Sigmoid colon (tissue), 7 donors: ENCODE data around the gene MCOLN1. TPM values are rescaled to one million over a fixed set of nuclear protein-coding genes. Genes with fewer than 3 reads are reported as not detected.

Experiments
- DNase-seq: peaks from one replicate; pipeline ENCODE4 v3.0.0-alpha.2; 2019
- H3K27ac ChIP-seq, 4 donors: fragments of 200-600 bp; sonication (generic); one replicate each; pipeline ENCODE4 v1.5.1; 2016 to 2019; ENCODE audit warnings: mild to moderate bottlenecking in 1 of 4
- H3K27me3 ChIP-seq, 3 donors: fragments of 200-600 bp; sonication (generic); one replicate each; pipeline ENCODE4 v1.5.1; 2019; ENCODE audit warnings: mild to moderate bottlenecking in 1 of 3
- H3K36me3 ChIP-seq, 4 donors: fragments of 200-600 bp; sonication (generic); one replicate each; pipeline ENCODE4 v1.5.1; 2016 to 2019
- H3K4me1 ChIP-seq, 4 donors: fragments of 200-600 bp; sonication (generic); one replicate each; pipeline ENCODE4 v1.5.1; 2017 to 2019
- H3K4me3 ChIP-seq, 4 donors: fragments of 200-600 bp; sonication (generic); one replicate each; pipeline ENCODE4 v1.5.1; 2017 to 2019; ENCODE audit warnings: mild to moderate bottlenecking in 2 of 4, moderate library complexity in 1 of 4
- H3K9me3 ChIP-seq, 4 donors: fragments of 200-600 bp in 3 of 4; sonication (generic) in 3 of 4; one replicate each; pipeline versions ENCODE4 v1.5.1 to v1.6.1; 2013 to 2019
- CTCF ChIP-seq, 4 experiments: fragments of 450-650 bp in 3 of 4; fragments of 200-600 bp in 1 of 4; IDR thresholded peaks; one replicate each; pipeline ENCODE4 v1.5.1; 2016 to 2019; ENCODE audit warnings: antibody characterized with exemption in 4 of 4, mild to moderate bottlenecking in 3 of 4, moderate library complexity in 2 of 4
- EP300 ChIP-seq, 4 donors: sonication (generic); formaldehyde crosslinking; IDR thresholded peaks; one replicate each; pipeline ENCODE4 v1.6.1; 2017; ENCODE audit warnings: antibody characterized with exemption in 4 of 4
- POLR2A ChIP-seq, 2 donors: fragments of 450-650 bp; IDR thresholded peaks; one replicate each; pipeline ENCODE4 v1.6.1; 2016; ENCODE audit warnings: antibody characterized with exemption in 2 of 2, mild to moderate bottlenecking in 2 of 2, moderate library complexity in 2 of 2
- POLR2AphosphoS5 ChIP-seq, 4 donors: sonication (generic); formaldehyde crosslinking; IDR thresholded peaks; one replicate each; pipeline ENCODE4 v1.6.1; 2017; ENCODE audit warnings: antibody characterized with exemption in 4 of 4
- WGBS, 2 donors: extraction: QIAGEN DNeasy Blood & Tissue Kit; methylation state at CpG; one replicate each; pipeline ENCODE4 v1.1.7; 2013; 5-methylcytosine and 5-hydroxymethylcytosine counted together
- intact Hi-C: fragments of 100-400 bp; cut with DNase I; formaldehyde crosslinking; loops from one replicate; pipeline ENCODE4 v1.15.1; 2023
- polyA plus RNA-seq, 3 donors: library from polyadenylated mRNA; stranded (reverse); fragments of 200-250 nt; gene quantifications; one replicate each; pipeline ENCODE4 v1.2.3, GENCODE V29; 2013
- total RNA-seq, 4 donors: library from RNA; depleted of rRNA; stranded (reverse); fragments of >200 nt; gene quantifications; one replicate each; pipeline ENCODE4 v1.1.0, GENCODE V29; 2016
- donor health status: healthy with polysubstance abuse.
- donor health status: Bipolar disorder and iron deficiency.
- donor health status: healthy.

MCOLN1 gene
- total and polyA plus RNA-seq, 7 donors, result 15.5 to 23.7 (median 16.8) TPM

- Histone ChIP-seq H3K9me3 (no peaks in the 10 kb centered on the region), H3K4me1 (peaks cover 0 to 11% (median 11%) of the 10 kb centered on the region in 4 donors), H3K4me3 (no peak overlapping the region), H3K27ac (no peak overlapping the region), H3K36me3 (peaks cover 28 to 83% (median 61%) of the 10 kb centered on the region in 4 donors), H3K27me3 (no peaks in the 10 kb centered on the region)
- no peak for TF ChIP-seq POLR2AphosphoS5 (IDR thresholded peaks at IDR 0.05)
- intact Hi-C loops, result no loop called here
- WGBS, 2 donors, result 83 to 86% methylated on average over 62 of the region's 62 CpGs
- DNase-seq, result no peak
Measured at GRCh38 chr19:7554990-7555864, 32.8 kb downstream of the MCOLN1 start.

GRCh38 chr19:7556696-7557315 is 34.4 kb downstream of the MCOLN1 start:
- Histone ChIP-seq H3K27ac (no peak overlapping the region), H3K36me3 (peaks cover 30 to 92% (median 67%) of the 10 kb centered on the region in 4 donors), H3K9me3 (no peaks in the 10 kb centered on the region), H3K4me3 (no peak overlapping the region), H3K4me1 (peaks cover 0 to 1% (median under 1%) of the 10 kb centered on the region in 4 donors), H3K27me3 (no peaks in the 10 kb centered on the region)
- DNase-seq, result no peak
- WGBS, 2 donors, result 96 to 97% methylated on average over 54 of the region's 54 CpGs
- intact Hi-C loops, result no loop called here
- no peak for TF ChIP-seq POLR2AphosphoS5 (IDR thresholded peaks at IDR 0.05)

- Histone ChIP-seq H3K9me3 (no peaks in the 10 kb centered on the region), H3K36me3 (peaks cover 30 to 82% (median 65%) of the 10 kb centered on the region in 4 donors), H3K27ac (no peak overlapping the region), H3K4me1 (no peaks in the 10 kb centered on the region), H3K27me3 (no peaks in the 10 kb centered on the region), H3K4me3 (no peak overlapping the region)
- TF ChIP-seq EP300 (IDR thresholded peaks at IDR 0.05) (no peak), POLR2A (IDR thresholded peaks at IDR 0.05) (no peak), POLR2AphosphoS5 (IDR thresholded peaks at IDR 0.05) (no peak)
- intact Hi-C loops, result no loop called here
- DNase-seq, result no peak
- WGBS, 2 donors, result 91 to 94% methylated on average over 18 of the region's 18 CpGs
Measured at GRCh38 chr19:7558667-7559066, 36.2 kb downstream of the MCOLN1 start.

GRCh38 chr19:7559102-7559501 is 36.7 kb downstream of the MCOLN1 start:
- Histone ChIP-seq H3K27ac (no peak overlapping the region), H3K36me3 (peaks cover 30 to 77% (median 63%) of the 10 kb centered on the region in 4 donors), H3K27me3 (no peaks in the 10 kb centered on the region), H3K9me3 (no peaks in the 10 kb centered on the region), H3K4me1 (no peaks in the 10 kb centered on the region), H3K4me3 (no peak overlapping the region)
- TF ChIP-seq CTCF (IDR thresholded peaks at IDR 0.05) (no peak), POLR2AphosphoS5 (IDR thresholded peaks at IDR 0.05) (no peak), POLR2A (IDR thresholded peaks at IDR 0.05) (no peak), EP300 (IDR thresholded peaks at IDR 0.05) (no peak)
- DNase-seq, result no peak
- WGBS, 2 donors, result 63 to 96% methylated on average over 4 of the region's 4 CpGs
- intact Hi-C loops, result no loop called here

GRCh38 chr19:7560255-7560654 is 37.8 kb downstream of the MCOLN1 start:
- no peak overlapping the region for H3K4me3 ChIP-seq
- intact Hi-C loops, result loop anchor here (10.0 kb wide), 1 partner anchor 435 kb away; no protein-coding TSS in a partner anchor
- H3K4me1 ChIP-seq, result no peaks in the 10 kb centered on the region
- no peaks in the 10 kb centered on the region for H3K9me3 ChIP-seq
- no peak for DNase-seq
- TF ChIP-seq CTCF (IDR thresholded peaks at IDR 0.05) (no peak), EP300 (IDR thresholded peaks at IDR 0.05) (no peak), POLR2AphosphoS5 (IDR thresholded peaks at IDR 0.05) (no peak), POLR2A (IDR thresholded peaks at IDR 0.05) (no peak)
- whole genome bisulfite sequencing, 2 donors, result 94% methylated on average over 2 of the region's 2 CpGs
- no peaks in the 10 kb centered on the region for H3K27me3 ChIP-seq
- no peak overlapping the region for H3K27ac ChIP-seq
- H3K36me3 ChIP-seq, result peaks cover 30 to 66% (median 53%) of the 10 kb centered on the region in 4 donors

GRCh38 chr19:7561325-7561724 is 38.9 kb downstream of the MCOLN1 start:
- no peak overlapping the region for H3K27ac ChIP-seq
- 86 to 92% methylated on average over 17 of the region's 17 CpGs for WGBS, 2 donors
- no peaks in the 10 kb centered on the region for H3K27me3 ChIP-seq
- TF ChIP-seq EP300 (IDR thresholded peaks at IDR 0.05) (no peak), POLR2AphosphoS5 (IDR thresholded peaks at IDR 0.05) (no peak), CTCF (IDR thresholded peaks at IDR 0.05) (no peak), POLR2A (IDR thresholded peaks at IDR 0.05) (no peak)
- peaks cover 29 to 55% (median 46%) of the 10 kb centered on the region in 4 donors for H3K36me3 ChIP-seq
- no peaks in the 10 kb centered on the region for H3K9me3 ChIP-seq
- no peak overlapping the region for H3K4me3 ChIP-seq
- no peaks in the 10 kb centered on the region for H3K4me1 ChIP-seq
- DNase-seq, result no peak
- intact Hi-C loops, result loop anchor here (10.0 kb wide), 1 partner anchor 433 kb away; no protein-coding TSS in a partner anchor
